B cell (primary cell): ENCODE results near the gene TTF1. TPM values are rescaled to one million over a fixed set of nuclear protein-coding genes. Genes with fewer than 3 reads are reported as not detected.
A peak's percentile ranks its signal among the peaks of the same experiment; 100 is the strongest.

Experiments used
- ATAC-seq: fragments of 200-7000 bp; cut with Tn5 transposase; one replicate; pipeline ENCODE4 v1.10.0; 2021; ENCODE audit warnings: low read depth, mild to moderate bottlenecking, moderate number of reproducible peaks, moderate library complexity
- CTCF ChIA-PET: fragments of 350-600 bp; sonication (Branson Sonifier 250); formaldehyde crosslinking; loops from one replicate; lab custom pipeline; 2021; ENCODE audit warnings: antibody characterized with exemption, inconsistent platforms; lab: Charles Lee
- POLR2A ChIA-PET: fragments of 350-600 bp; sonication (Branson Sonifier 250); formaldehyde crosslinking; loops from one replicate; lab custom pipeline; 2021; ENCODE audit warnings: antibody characterized with exemption; lab: Charles Lee
- DNase-seq: peaks from one replicate; pipeline ENCODE4 v3.0.0; 2013
- H2AFZ ChIP-seq: 2 replicates; pipeline ENCODE4 v1.6.1; 2012; ENCODE audit warnings: mild to moderate bottlenecking, low read depth, low read length; ENCODE audit not compliant: insufficient read depth, poor library complexity, severe bottlenecking
- H3K27ac ChIP-seq, 2 donors: 1 replicate in 1 of 2; 2 replicates in 1 of 2; pipeline ENCODE4 v1.5.1; 2012 to 2013; ENCODE audit warnings: low read length in 2 of 2, mild to moderate bottlenecking in 2 of 2, moderate library complexity in 1 of 2
- H3K27me3 ChIP-seq, 4 experiments: fragments of 200-600 bp in 1 of 4; sonication (generic) in 1 of 4; replicated peaks in 1 of 4; 1 replicate in 2 of 4; 2 replicates in 2 of 4; pipeline versions ENCODE4 v1.6.1 to v1.7.0; 2013 to 2016; ENCODE audit warnings: low read length in 3 of 4, mild to moderate bottlenecking in 2 of 4, mixed read lengths in 1 of 4, moderate library complexity in 1 of 4; ENCODE audit not compliant: insufficient read depth in 4 of 4, control insufficient read depth in 3 of 4; ENCODE audit errors: control extremely low read depth in 1 of 4
- H3K36me3 ChIP-seq, 2 experiments: replicated peaks in 1 of 2; 1 replicate in 1 of 2; 2 replicates in 1 of 2; pipeline versions ENCODE4 v1.6.1 to v1.7.1; 2013; ENCODE audit warnings: low read length in 1 of 2; ENCODE audit not compliant: insufficient read depth in 2 of 2, control insufficient read depth in 1 of 2; ENCODE audit errors: control extremely low read depth in 1 of 2, extremely low read depth in 1 of 2
- H3K4me1 ChIP-seq, 2 donors: fragments of 200-600 bp in 1 of 2; sonication (generic) in 1 of 2; 1 replicate in 1 of 2; 2 replicates in 1 of 2; pipeline versions ENCODE4 v1.5.1 to v1.6.1; 2013 to 2017; ENCODE audit warnings: low read length in 2 of 2; ENCODE audit not compliant: control insufficient read depth in 2 of 2, insufficient read depth in 2 of 2
- H3K4me2 ChIP-seq: replicated peaks from 2 replicates; pipeline ENCODE3; 2012; ENCODE audit warnings: mild to moderate bottlenecking, low read depth, low read length; ENCODE audit not compliant: poor library complexity, severe bottlenecking
- H3K4me3 ChIP-seq, 5 experiments: fragments of 200-600 bp in 1 of 5; sonication (generic) in 1 of 5; 1 replicate in 3 of 5; 2 replicates in 2 of 5; pipeline versions ENCODE4 v1.5.1 to v1.7.0; 2011 to 2016; ENCODE audit warnings: low read length in 4 of 5, mild to moderate bottlenecking in 4 of 5, low read depth in 2 of 5, control low read depth in 1 of 5, moderate library complexity in 1 of 5; ENCODE audit not compliant: insufficient read depth in 1 of 5; ENCODE audit errors: control extremely low read depth in 1 of 5, extremely low read depth in 1 of 5
- H3K79me2 ChIP-seq: fragments of 200-600 bp; sonication (generic); one replicate; pipeline ENCODE4 v1.6.0; 2016; ENCODE audit warnings: low read length; ENCODE audit not compliant: control insufficient read depth, insufficient read depth
- H3K9ac ChIP-seq: fragments of 200-600 bp; sonication (generic); 2 replicates; pipeline ENCODE4 v1.6.1; 2017; ENCODE audit warnings: mild to moderate bottlenecking, low read length, moderate library complexity
- H3K9me3 ChIP-seq, 3 donors: one replicate each; pipeline versions ENCODE4 v1.6.1 to v1.7.1; 2013; ENCODE audit warnings: low read length in 2 of 3; ENCODE audit not compliant: control insufficient read depth in 2 of 3, insufficient read depth in 1 of 3; ENCODE audit errors: control extremely low read depth in 1 of 3
- H4K20me1 ChIP-seq: 2 replicates; pipeline ENCODE4 v1.6.0; 2012; ENCODE audit warnings: mild to moderate bottlenecking, low read length; ENCODE audit not compliant: insufficient read depth, control insufficient read depth, poor library complexity, severe bottlenecking
- H3K27ac Mint-ChIP-seq: one replicate; pipeline ENCODE4 v1.8.0; 2021; ENCODE audit warnings: mixed read lengths
- H3K27me3 Mint-ChIP-seq: one replicate; pipeline ENCODE4 v1.8.0; 2021; ENCODE audit warnings: mixed read lengths
- H3K4me1 Mint-ChIP-seq: one replicate; pipeline ENCODE4 v1.8.0; 2021; ENCODE audit warnings: mixed read lengths
- H3K4me3 Mint-ChIP-seq: one replicate; pipeline ENCODE4 v1.8.0; 2021; ENCODE audit warnings: mixed read lengths
- H3K9me3 Mint-ChIP-seq: one replicate; pipeline ENCODE4 v1.8.0; 2022; ENCODE audit warnings: mixed read lengths; ENCODE audit not compliant: insufficient read depth
- EZH2 ChIP-seq: IDR thresholded peaks from 2 replicates; pipeline ENCODE4 v1.6.1; 2012; ENCODE audit warnings: borderline replicate concordance, low read depth, mild to moderate bottlenecking, moderate library complexity, low read length; ENCODE audit not compliant: insufficient read depth, poor library complexity, severe bottlenecking
- WGBS: methylation state at CpG from one replicate; pipeline ENCODE4 v1.1.5; 2013; ENCODE audit warnings: missing lambda C conversion rate; ENCODE audit not compliant: insufficient coverage; 5-methylcytosine and 5-hydroxymethylcytosine counted together
- intact Hi-C: fragments of 100-400 bp; cut with micrococcal nuclease; formaldehyde crosslinking; loops from one replicate; pipeline ENCODE4 v1.10.0; 2022
- polyA plus RNA-seq: library from polyadenylated mRNA; depleted of rRNA; stranded (reverse); fragments of >200 nt; gene quantifications from 2 replicates; pipeline ENCODE4 v1.2.3, GENCODE V29; 2012
- total RNA-seq, 2 donors: library from RNA; stranded (reverse); fragments of 120-200 nt in 1 of 2; gene quantifications; 1 replicate in 1 of 2; 2 replicates in 1 of 2; pipeline versions ENCODE4 v1.2.3 to v1.2.4, GENCODE V29; 2013 to 2022
- TF ChIP-seq, protein P1 (sequence below): fragments of 200-600 bp; IDR thresholded peaks from one replicate; pipeline ENCODE4 v1.8.0; 2022; ENCODE audit warnings: antibody characterized with exemption, mild to moderate bottlenecking

TTF1 gene
- total and polyA plus RNA-seq, 2 donors (not counting 1 experiment from before 2014, with no cell fraction given) = 12.3 to 26.3 TPM

DNA sequence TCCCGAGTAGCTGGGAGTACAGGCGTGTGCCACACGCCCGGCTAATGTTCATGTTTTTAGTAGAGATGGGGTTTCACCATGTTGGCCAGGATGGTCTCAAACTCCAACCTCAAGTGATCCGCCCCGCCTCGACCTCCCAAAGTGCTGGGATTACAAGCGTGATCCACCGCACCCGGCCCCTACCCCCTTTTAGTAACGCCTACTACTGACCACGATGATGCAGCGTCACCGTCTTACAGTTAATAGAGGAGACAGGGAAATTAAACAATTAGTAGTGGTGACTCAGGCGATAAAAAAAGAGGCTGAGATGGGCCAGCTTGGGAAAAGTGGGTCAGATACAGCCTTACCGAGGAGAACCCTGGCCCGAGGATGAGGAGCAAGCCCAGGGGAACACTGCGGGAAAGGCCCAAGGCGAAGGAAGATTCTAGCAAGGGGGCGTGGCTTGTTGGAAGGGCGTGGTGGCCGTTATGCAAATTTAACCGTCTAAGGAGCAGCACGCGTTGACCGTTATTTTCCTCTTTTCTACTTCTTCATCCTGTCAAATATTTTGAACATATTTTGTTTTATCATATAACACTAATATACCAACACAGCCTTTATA, 50.2 kb downstream of the TTF1 start:
- no peak overlapping the region for H3K4me2 ChIP-seq
- peak overlapping the region; percentile 65 for H3K27ac Mint-ChIP-seq
- H2AFZ ChIP-seq = no peak overlapping the region
- H3K36me3 ChIP-seq = peaks cover 4 to 25% of the 10 kb centered on the region in 2 experiments
- CTCF ChIA-PET = interaction anchor here (2.0 to 10.7 kb wide), 2 partner anchors 26 kb away, joined by 5 to 160 read pairs; no protein-coding TSS in a partner anchor
- H3K9me3 ChIP-seq = peaks cover 0 to 17% (median 0%) of the 10 kb centered on the region in 3 donors
- H3K79me2 ChIP-seq = peaks cover 33% of the 10 kb centered on the region
- H3K9me3 Mint-ChIP-seq = peaks cover 3% of the 10 kb centered on the region
- peaks cover 46% of the 10 kb centered on the region for H3K4me1 Mint-ChIP-seq
- POLR2A ChIA-PET = interaction anchor here (0.6 to 6.3 kb wide), 3 partner anchors 16 to 34 kb away, joined by 3 to 156 read pairs (median 3); no protein-coding TSS in a partner anchor
- H3K4me3 ChIP-seq = no peak overlapping the region
- H3K27ac ChIP-seq = no peak overlapping the region
- TF ChIP-seq EZH2 = no peak
- TF ChIP-seq, protein P1, sequence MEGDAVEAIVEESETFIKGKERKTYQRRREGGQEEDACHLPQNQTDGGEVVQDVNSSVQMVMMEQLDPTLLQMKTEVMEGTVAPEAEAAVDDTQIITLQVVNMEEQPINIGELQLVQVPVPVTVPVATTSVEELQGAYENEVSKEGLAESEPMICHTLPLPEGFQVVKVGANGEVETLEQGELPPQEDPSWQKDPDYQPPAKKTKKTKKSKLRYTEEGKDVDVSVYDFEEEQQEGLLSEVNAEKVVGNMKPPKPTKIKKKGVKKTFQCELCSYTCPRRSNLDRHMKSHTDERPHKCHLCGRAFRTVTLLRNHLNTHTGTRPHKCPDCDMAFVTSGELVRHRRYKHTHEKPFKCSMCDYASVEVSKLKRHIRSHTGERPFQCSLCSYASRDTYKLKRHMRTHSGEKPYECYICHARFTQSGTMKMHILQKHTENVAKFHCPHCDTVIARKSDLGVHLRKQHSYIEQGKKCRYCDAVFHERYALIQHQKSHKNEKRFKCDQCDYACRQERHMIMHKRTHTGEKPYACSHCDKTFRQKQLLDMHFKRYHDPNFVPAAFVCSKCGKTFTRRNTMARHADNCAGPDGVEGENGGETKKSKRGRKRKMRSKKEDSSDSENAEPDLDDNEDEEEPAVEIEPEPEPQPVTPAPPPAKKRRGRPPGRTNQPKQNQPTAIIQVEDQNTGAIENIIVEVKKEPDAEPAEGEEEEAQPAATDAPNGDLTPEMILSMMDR = no peak
- ATAC-seq (no peak), DNase-seq (peak; percentile 46)
- H3K9ac ChIP-seq = no peak overlapping the region
- H3K27me3 Mint-ChIP-seq = no peaks in the 10 kb centered on the region
- no peaks in the 10 kb centered on the region for H3K27me3 ChIP-seq
- peak overlapping the region; percentile 54 for H3K4me3 Mint-ChIP-seq
- intact Hi-C loops = loop anchor here (5.0 kb wide), 1 partner anchor 959 kb away; no protein-coding TSS in a partner anchor
- H4K20me1 ChIP-seq = peaks cover 14% of the 10 kb centered on the region
- whole genome bisulfite sequencing = 97% methylated on average over 13 of the region's 26 CpGs
- H3K4me1 ChIP-seq = peaks cover 34 to 42% of the 10 kb centered on the region in 2 donors
